Hypothalamus (tissue), 51 donors: ENCODE data around the gene WNT9B.

ENCODE experiments used
- DNase-seq, 51 donors: peaks; one replicate each; lab custom pipeline; 2025; lab: John Stamatoyannopoulos, UW

WNT9B gene

GRCh38 chr17:46878055-46878454 lies 26.7 kb downstream of the WNT9B start:
- DNase-seq, result peak in 19 of 51 donors; percentile 2 to 34 (median 11)

DNA sequence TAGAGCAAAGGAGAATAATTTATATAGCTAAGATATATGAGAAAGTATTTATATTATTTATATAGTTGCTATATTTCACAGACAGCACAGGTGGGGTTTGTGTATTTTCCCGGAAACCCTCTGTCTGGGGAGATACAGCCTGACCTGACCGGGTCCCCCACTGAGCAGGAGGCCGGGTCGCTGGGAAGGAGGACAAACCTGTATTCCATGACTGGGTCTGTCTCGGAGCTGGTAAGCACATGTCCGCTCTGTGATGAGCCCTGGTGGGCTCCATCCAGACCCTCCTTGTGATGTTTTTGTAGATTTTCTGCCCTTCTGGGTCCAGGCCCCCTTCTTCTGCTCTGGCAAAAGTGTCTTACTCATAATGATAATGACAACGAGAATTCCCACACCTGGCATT lies 27.7 kb downstream of the WNT9B start:
- no peak for DNase-seq

- no peak for DNase-seq
These were observed 29.6 kb downstream of the WNT9B start for GRCh38 chr17:46881015-46881414.

DNA sequence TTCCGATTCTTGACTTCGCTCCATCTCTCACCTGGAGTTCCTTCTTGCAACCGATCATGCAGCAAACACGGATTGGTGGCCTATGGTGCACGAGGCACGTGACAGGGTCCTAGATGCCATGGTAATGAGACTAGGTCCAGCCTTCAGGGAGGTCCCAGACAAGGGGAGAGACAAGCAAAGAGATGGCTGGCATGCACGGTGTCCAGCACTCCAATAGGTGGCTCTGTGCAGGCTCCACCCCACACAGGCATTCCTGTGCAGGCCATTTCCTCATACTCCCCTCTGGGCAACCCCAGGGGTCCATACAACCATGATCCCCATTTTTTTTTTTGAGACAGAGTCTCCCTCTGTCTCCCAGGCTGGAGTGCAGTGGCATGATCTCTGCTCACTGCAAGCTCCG lies 31.3 kb downstream of the WNT9B start:
- DNase-seq, result no peak

GRCh38 chr17:46883871-46884520 lies 32.6 kb downstream of the WNT9B start:
- no peak for DNase-seq

- DNase-seq, result no peak
These were observed 33.2 kb downstream of the WNT9B start for GRCh38 chr17:46884552-46884951.

GRCh38 chr17:46885415-46886309 lies 34.3 kb downstream of the WNT9B start:
- no peak for DNase-seq

GRCh38 chr17:46886310-46886663 lies 34.9 kb downstream of the WNT9B start:
- no peak for DNase-seq

DNA sequence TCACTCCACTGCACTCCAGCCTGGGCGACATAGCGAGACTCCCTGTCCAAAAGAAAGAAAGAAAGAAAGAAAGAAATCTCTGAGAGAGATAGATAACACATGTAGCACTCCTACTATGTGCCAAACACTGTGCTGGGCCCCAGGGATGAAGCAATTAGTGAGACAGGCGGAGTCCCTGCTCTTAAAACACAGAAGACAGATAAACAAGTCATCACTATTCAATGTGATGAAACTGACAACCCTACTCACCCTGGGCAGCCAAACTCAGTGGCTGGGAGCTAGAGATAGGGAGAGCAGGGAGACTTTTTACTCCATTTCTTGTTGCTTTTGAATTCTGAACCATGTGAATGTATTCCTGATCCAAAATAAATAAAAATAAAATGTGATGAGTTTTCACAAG lies 36.3 kb downstream of the WNT9B start:
- DNase-seq, result no peak

- no peak for DNase-seq
These were observed 37.3 kb downstream of the WNT9B start for GRCh38 chr17:46888727-46889126.

GRCh38 chr17:46889519-46889918 lies 38.1 kb downstream of the WNT9B start:
- DNase-seq, result no peak

- DNase-seq, result no peak
These were observed 38.7 kb downstream of the WNT9B start for GRCh38 chr17:46889992-46890564.

GRCh38 chr17:46890638-46891037 lies 39.3 kb downstream of the WNT9B start:
- DNase-seq, result no peak

DNA sequence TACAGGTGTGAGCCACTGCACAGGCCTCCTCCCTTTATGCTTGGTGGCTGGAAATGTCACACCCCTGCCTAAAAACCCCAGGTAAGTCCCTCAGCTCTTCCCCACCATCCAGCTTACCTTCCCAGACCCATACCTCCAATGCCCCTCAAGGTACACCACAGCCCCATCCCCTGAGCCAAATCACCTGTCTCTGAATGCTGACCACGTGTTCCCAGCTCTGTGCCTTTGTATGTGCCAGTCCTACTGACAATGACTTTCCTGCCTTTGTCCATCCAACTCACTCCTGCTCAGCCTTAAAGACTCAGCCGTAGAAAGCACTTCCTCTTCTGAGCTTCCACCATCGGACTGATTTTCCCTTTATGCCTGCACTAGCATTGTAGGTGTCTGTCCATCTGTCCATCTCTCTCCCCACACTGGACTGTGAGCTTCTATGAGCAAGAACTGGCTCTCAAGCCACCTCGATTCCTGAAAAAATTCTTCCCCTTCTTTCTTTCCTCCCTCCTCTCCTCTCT lies 40.9 kb downstream of the WNT9B start:
- DNase-seq, result no peak

DNA sequence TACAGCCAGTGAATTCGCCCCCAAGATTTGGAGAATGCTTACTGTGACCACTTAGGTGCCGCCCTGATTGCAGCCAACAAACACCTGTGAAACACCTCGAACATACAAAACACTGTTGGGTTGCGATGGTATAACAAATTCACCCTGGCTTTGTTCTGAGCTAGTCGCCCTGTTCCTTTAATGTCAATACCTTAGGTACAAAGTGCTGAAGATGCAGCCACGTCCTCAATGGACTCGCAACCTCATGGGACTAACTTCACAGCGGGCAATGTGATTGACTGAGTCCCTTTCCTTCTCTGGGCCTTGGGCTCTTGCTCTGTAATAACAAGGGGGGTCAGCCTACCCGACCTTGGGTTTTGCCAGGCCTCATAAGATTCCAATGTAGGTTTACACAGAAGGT lies 42.6 kb downstream of the WNT9B start:
- DNase-seq, result no peak

DNA sequence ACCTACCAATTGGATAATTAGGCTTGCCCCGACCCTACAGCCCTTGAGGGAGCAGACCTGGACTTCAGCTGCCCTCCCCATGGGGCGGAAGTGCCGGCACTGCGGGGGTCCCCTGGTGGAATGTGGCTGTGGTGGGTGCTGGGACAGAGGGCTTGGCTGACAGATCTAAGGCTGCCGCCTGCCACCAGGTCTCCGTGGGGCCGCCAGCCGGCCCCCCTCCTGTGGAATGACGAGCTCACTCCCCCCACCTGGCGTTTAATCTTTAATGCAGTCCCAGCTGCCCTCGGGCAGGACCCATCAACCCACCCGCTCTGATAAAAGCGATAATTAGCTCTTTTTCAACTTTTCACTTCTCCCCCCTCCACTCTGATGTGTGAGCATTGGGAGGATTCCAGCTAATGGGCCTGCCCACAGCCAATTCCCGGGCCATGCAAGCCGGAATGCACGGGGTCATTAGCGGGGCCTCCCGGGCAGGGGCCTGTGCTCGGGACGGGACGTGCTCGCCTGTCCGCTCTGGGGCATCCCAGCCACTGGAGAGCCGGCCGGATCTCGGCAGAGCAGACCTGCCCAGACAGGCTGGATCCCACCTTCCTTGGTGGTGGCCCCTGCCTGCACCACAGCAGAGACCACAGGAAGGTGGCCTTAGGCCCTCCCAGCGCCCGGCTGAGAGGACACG lies 43.2 kb downstream of the WNT9B start:
- no peak for DNase-seq

- no peak for DNase-seq
These were observed 43.8 kb downstream of the WNT9B start for GRCh38 chr17:46895171-46895570.

DNA sequence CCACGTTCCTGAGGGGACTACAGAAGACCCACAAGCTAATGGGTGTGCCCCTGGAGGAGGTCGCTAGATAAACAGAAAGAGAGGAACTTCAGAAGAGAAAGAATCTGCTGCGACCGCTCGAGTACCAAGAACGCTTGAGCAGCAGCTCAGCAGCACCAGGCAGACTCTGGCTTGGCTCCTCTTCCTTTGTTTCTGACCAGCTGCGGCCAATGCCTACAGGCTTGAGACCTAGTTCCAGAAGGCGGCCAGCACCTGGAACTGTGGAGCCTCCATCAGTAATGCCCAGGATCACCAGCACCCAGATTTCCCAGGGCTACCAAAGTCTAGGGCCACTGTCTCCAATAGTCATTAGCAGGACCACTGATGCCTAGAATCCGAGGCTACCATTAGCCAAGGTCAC lies 45.6 kb downstream of the WNT9B start:
- DNase-seq, result no peak

DNA sequence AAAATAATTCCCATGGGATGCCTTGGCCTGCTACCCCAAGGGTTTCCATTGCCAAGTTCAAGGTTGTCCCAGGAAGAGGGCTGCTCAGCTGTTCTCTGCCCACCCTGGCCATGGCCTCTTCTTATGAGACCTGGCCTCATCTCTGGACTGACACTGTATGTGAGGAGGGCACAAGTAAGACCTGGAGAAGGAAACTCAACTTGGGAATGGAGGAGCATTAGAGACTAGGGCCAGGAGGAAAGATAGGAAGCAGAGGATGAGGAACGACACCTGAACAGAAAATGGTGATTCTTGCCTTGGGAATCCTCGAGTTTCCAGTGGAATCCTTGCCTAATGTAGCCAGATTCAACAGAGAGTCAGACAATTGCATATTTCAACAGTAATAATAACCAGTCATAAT lies 47.0 kb downstream of the WNT9B start:
- no peak for DNase-seq

GRCh38 chr17:46898860-46899259 lies 47.5 kb downstream of the WNT9B start:
- DNase-seq, result no peak

GRCh38 chr17:46901291-46901690 lies 49.9 kb downstream of the WNT9B start:
- no peak for DNase-seq
